GM21528 (cell line): Measurements from ENCODE around the gene ZNF407.
"Not testable (repeated sequence)": the region's sequence is repeated elsewhere in the genome, so short reads cannot be mapped to it uniquely, and the experiment has no call there.

ENCODE experiments used
- ATAC-seq: cut with Tn5 transposase; IDR thresholded peaks from one replicate; pipeline ENCODE4 v1.9.1; 2021; ENCODE audit warnings: mild to moderate bottlenecking, moderate library complexity; ENCODE audit not compliant: unreplicated experiment, low FRiP score

ZNF407 gene

DNA sequence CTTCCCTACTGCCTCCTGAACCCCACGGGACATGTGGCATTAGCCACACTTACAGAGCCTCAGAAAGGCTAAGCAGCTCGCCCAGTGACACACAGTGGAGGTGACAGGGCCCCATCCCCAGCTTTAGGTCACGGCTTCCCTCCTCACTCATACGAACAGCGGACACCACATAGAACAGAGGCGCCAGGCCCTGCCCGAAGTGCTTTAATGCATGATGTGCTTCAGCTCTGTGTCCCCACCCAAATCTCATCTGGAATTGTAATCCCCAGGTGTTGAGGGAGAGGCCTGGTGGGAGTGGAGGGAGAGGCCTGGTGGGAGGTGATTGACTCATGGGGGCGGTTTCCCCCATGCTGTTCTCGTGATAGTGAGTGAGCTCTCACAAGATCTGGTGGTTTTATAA lies 476.0 kb downstream of the ZNF407 start:
- ATAC-seq = no peak

DNA sequence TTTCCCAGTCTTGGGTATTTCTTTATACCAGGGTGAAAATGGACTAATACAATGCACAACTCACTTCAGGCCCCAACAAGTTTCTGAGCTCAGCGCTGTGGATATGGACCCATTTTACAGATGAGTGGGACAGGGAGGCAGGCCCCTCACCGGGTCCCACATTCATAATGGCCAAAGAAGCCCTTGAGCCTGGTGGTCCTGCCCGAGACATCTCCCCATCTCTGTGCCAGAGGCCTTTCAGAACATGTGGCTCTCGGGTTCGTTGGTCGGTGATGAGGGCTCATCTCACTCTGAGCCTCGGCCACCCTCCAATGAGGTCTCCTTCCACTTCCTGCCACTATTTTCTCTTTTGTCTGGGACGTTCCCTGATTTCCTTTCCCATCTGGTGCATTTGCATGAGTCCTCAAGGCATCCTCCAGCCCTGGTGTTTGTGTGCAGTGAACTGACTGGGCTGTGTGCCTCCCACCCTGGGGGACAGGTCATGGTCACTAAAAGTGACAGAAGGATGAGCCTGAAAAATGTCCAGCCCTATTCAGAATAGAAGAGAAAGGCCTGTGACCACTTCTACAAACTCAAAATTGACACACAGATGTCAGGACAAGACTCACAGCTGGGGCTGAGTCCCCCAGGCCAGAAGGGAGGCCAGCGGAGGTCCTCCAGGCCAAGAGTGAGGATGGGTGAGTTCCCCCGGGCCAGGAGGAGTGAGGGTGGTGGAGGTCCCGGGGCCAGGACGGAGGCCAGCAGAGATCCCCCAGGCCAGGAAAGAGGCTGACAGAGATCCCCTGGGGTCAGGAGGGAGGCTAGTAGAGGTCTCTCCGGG lies 476.7 kb downstream of the ZNF407 start:
- no peak for ATAC-seq

DNA sequence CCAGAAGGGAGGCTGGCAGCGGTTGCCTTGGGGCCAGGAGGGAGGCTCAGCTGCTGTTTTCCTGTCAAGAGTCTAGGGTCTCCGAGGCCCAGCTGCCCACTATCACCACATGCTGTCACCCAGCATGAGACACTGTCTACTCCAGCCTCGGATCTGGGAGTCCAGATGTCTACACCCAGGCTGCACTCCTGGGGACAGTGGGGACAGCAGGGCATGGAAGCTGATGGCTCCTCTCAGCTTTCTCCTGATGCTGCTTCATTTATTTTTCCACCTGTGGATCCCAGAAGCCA lies 477.3 kb downstream of the ZNF407 start:
- no peak for ATAC-seq

DNA sequence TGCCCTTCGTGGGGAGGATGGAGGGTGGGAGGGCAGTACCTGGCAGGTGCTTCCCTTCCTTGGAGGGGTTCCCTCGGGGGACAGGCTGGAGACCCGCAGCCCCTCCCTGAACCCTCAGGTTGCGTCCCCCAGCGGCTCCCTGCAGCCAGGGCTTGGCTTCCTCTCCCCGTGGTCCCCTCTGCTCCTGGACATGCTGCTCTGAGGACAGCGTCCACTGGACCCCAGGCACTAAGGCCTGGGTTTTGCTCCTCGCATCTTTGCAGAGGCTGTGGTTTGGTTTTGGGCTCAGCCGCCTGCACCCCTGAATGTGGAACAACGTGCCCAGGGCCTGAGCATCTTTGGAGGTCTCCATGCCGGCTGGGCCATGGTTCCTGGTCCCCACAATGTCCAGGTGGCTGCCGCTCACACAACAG lies 477.8 kb downstream of the ZNF407 start:
- no peak for ATAC-seq

DNA sequence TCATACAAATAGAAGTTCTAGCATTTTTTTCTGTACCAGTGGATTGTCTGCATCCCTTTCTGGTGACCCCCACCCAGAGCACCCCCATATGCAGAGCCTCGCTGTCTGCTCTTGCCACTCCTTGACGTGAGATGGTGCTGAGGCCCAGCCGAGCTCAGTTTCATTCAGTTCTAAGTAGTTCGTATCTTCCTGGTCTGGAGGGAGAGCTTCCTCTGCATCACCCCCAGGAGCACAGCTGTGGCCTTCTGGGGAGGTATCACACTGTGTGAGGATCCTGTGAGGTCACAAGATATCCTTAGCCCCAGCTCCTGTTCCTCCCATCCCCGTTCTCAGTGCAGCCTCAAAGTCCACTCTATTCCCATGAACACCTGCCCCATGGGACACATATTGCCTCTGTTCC lies 478.6 kb downstream of the ZNF407 start:
- ATAC-seq = no peak

DNA sequence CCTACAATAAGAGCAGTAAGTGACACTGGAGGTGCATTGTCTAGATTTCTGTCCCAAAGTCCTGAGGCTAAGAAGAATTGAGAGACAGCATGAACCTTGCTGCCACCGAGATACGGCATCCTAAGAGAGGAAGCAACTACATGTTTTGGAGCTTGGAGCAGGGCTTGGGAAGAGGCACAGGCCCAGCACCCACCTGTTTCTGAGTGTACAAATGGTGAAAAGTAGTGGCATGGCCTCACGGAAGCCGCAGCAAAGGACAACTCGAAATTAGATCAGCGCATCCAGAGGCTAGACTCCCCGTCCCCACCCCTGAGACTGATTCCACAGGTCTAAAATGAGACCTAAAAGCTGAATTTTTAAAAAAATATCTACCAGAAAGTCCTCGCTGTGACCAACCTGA lies 483.8 kb downstream of the ZNF407 start:
- no peak for ATAC-seq

DNA sequence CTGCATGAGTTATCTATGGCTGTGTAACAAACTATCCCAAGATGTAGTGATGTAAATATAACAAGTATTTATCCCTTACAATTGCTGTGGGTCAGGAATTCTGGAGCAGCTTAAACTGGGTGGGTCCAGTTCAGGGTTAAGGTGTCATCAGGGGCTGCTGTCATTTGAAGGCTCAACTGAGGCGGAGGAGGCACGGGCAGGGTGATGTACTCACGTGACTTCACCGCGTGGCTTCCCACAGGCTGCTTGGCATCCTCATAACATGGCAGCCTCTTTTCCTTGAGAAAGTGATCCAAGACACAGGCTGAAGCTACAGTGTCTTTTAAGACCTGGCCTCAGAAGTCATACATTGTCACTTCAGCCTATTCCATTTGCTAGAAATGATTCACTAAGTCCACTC lies 485.5 kb downstream of the ZNF407 start:
- no peak for ATAC-seq

DNA sequence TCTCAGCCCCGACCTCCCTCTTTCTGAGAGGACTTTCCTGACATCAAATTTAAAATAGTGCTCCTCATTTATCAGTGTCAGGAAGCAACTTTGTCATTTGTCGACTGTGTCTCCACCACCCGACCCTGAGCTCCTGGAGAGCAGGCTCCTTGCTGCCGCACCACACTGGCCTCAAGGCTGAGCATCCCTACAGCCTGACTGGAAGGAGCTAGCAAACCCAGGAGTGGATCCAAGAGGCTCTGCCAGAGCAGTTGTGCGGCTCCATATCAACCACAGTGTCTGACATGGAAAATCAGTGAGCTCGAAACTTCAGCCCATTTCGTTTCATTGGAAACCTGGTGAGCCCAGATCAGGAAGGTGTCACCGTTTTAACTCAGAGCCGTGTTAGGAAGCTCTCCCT lies 486.1 kb downstream of the ZNF407 start:
- ATAC-seq = no peak

DNA sequence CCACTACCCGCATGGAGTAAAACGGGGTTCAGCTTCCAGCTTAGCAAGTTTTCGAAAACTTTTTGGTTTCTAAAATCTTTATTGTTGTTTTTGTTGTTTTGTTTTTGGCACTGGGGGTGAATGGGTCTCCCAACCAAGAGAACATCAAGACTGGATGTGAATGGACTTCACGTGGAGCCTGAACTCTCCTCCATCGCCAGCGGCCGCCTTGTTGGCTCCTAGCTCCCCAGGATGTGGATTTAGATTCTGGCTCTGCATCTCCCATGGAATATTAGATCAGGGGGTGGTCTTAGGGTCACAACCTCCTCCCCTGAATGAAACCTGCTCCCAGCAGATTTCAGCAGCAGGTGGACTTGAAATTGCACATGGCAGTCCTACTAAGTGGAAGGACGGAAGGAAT lies 488.0 kb downstream of the ZNF407 start:
- ATAC-seq = not testable (repeated sequence)

DNA sequence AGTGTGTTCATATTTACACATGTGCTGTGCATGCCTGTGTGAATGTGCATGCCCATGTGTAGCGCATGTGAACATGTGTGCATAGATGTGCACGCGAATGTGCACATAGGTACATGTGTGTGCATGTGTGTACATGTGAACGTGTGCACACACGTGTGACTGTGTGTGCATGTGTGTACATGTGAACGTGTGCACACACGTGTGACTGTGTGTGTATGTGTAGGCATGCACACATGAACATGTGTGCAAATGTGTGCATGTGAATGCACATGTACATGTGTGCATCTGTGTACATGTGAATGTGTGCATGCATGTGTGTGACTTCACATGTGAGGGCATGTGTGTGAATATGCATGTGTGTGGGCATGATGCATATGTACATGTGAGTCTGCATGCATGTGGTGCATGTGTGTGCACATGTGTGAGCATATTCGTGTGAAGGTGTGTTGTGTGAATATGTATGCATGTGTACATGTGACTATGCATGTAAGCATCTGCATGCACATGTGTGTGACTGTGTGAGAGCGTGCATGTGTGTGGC lies 488.9 kb downstream of the ZNF407 start:
- no peak for ATAC-seq

DNA sequence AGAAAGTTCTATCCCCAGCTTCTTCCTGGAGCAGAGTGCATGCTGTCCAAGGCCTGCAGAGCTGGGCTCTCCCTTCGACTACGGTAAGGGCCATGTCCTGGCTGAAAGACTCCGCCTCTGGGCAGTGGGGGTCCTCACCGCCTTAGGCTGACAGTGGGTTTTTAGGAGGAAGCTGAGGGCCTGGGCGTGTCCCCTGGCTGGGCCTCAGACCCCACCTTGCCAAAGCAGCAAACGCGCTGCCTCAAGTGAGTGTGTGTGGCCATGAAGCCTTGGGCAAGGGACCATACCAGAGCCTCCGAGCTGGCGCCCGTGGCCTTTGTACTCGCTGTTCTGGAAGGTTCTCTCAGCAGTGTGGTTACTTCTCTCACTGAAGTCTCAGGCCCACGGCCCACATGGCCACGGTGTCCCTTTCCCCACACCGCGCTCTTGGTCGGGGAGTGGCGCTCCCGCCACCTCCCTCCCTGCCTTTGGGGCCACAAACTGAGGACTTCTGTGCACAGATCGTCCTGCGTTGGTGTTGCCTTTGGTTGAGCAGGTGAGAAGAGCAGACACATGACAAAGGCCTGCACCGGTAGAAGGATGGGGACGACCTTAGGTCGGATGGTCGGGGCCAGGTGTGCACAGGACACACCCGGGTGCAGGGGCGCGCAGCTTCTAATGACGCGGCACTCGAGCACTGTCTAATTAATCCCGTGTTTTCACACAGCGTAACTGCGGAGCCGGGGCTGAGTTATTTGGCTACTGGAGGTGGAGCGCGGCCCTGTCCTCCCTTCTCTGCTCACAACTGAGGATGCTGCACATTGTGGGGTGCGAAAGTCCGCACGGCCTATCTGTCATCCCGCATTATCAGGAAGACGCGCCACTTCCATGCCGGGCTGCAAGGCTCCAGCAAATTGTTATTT lies 489.7 kb downstream of the ZNF407 start:
- no peak for ATAC-seq

DNA sequence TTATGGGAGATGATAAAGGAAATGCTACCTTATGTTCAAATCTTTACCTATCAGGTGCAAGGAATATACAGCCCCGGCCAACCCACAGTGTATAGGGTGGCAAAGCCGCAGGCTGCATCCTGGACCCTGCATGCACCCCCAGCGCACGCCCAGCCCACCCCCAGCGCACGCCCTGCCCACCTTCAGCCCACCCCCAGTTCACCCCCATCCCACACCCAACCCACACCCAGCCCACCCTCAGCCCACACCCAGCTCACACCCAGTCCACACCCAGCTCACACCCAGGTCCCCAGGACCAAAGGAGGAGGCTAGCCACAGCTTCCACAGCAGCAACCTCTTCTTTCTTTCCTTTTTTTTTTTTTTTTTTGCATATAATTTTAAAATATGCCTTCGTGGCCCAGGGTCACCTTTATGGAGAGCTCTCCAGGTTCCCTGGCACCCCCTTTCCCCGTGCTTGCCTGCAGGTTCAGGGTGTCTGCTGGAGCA lies 490.4 kb downstream of the ZNF407 start:
- no peak for ATAC-seq

DNA sequence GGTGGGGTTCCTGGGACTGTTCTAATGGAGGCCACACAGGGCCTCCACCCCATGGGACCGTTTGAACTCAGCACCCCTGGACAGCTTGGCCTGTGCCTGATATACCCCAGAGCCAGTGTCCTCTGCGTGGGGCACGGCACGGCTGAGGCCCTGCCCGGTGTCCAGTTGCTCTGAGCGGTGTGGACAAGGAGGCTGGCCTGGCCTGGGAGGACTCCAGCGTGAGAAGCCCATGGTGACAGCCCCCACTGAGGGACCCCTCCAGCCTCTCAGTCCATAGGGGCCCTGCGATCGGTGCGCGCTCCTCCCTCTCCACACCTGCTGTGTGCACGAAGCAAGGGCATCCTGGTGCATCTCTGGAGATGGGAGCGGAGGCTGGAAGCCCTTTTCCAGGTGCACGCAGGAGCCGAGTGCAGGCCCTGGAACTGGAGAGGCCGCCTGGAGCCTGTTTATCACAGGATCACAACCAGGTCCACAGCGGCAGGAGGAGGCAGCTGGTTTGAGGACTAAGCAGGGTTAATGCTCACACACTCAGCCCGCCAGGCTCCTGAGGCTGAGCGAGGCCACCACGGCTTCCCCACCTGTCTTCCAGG lies 491.0 kb downstream of the ZNF407 start:
- no peak for ATAC-seq

DNA sequence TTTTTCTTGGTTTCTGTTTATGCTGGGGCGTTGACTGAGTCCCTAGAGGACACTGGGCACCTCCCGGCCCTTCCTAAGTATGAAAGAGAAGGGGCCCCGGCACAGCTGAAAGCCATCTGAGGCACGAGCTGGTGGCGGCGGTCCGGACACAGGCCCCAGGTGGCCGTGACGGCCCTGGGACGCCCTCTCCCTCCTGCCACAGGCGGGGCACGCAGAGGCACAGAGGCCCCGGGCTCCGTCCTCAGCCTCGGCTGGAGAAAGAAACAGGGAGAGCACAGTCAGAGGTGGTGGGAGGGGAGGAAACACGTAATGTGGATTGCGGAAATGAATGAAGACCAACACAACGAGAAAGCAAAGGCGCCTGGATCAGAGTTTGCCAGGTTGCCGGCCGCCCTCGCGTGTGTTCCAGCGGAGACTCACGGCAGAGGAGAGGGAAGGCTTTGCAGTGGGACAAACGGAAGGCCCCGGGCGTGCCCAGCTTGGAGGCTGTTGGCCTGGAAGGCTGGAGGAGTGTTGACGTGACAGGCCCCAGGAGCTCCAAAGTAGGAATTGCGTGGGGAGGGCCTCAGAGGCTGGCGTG lies 492.2 kb downstream of the ZNF407 start:
- ATAC-seq = no peak

DNA sequence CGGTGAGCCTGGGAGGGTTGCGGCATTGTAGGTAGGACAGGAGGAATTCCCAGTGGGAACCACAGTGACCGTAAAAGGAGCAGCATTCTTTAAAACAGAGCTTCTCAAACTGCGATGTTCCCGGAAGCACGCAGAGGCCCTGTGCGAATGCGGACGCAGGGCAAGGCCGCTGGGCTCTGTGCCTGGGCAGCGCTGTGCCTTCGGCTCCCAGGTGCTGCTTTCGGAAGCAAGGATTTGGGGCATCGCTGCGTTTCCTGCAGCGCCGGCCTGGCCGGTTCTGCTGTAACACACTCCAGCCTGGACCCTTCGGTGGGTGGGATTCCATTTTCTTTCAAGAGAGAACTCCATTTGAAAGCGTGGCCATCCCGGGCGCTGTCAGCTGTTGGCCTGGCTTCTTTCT lies 492.7 kb downstream of the ZNF407 start:
- no peak for ATAC-seq

DNA sequence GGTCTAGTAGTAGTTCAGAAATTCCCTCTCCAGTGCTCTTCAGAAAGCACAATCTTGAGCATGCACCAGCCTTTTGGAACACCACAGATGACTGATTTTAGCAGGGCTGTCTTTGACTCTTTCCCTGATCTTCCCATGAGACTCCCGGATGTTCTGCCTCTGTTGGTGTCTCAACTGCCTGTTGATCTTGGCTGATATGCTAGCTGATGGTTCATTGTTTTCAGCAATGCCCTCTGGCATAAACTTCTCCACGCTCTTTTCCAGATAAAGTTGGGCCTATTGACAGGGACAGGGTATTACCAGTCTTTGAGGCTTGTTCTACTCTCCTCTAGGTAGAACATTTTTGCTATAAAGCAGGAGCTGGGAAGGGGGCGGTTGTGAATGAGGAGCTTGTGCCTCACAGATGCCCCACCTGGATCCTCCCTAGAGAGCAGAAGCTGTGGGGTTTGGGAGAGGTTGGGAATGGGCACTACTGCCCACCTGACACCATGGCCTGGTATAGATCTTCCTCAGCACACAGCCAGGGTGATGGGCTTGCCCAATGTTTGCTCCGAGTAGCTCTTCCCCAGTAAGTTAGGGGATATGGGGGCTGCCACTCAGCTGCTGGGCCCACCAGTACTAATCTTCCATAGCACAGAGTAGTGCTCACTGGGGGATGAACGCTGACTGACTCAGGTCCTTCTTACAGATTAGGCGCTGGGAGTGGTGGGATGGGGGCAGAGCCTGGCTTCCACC lies 500.0 kb downstream of the ZNF407 start:
- ATAC-seq = no peak

DNA sequence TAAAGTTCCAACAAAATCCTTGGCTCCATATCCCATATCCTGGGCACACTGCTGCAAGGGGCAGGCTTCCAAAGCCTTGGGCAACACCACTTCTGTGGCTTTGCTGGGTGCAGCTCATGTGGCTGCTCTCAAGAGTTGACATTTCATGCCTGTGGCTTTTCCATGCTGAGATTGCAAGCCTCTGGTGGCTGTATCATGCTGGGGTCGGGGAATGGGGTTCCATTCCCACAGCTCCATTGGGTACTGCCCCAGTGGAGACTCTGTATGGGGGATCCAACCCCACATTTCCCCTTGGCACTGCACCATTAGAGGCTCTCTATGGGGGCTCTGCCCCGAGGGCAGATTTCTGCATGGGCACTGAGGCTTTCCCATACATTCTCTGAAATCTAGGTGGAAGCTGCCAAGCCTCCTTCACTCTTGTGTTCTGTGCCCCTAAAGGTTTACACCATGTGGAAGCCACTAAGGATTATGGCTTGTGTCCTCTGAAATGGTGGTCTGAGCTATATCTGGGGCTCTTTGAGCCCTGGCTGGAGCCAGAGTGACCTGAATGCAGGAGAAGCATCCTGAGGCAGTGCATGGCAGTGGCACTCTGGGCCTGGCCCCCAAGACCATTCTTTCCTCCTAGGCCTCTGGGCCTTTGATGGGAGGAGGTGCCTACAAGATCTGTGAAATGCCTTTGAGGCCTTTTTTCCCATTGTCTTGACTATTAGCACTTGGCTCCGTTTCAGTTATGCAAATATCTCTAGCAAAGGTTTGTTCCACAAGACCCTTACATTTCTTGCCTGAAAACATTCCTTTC lies 503.4 kb downstream of the ZNF407 start:
- no peak for ATAC-seq

DNA sequence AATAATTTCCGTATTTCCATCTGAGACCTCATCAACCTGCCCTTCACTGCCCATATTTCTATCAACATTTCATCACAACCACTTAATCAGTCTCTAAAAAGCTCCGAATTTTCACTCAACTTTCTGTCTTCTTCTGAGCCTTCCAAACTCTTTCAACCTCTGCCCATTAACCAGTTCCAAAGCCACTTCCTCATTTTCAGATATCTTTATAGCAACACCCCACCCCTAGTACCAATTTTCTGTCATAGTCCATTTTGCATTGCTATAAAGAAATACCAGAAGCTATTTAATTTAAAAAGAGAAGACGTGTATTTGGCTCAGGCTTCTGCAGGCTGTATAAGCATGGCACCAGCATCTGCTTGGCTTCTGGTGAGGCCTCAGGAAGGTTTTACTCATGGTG lies 504.2 kb downstream of the ZNF407 start:
- no peak for ATAC-seq

DNA sequence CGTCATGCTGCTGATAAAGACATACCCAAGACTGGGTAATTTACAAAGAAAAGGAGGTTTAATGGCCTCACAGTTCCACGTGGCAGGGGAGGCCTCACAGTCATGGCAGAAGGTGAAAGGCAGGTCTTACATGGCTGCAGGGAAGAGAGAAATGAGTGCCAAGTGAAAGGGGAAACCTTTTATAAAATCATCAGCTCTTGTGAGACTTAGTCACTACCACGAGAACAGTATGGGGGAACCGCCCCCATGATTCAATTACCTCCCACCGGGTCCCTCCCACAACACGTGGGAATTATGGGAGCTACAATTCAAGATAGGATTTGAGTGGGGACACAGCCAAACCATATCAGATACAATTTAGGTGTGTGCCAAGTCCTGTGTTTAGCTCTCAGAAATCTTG lies 506.4 kb downstream of the ZNF407 start:
- ATAC-seq = not testable (repeated sequence)
